ENCODE results near the gene BARHL2.

BARHL2 gene

GRCh38 chr1:90706437-90707362 lies 10.4 kb downstream of the BARHL2 start:
- Mint-ChIP-seq H3K36me3 (peaks cover 2% of the 10 kb centered on the region), H3K4me3 (peak overlapping the region; percentile 52), H3K27ac (no peak overlapping the region), H3K9me3 (peaks cover 13% of the 10 kb centered on the region), H3K27me3 (peaks cover 71% of the 10 kb centered on the region), H3K4me1 (peaks cover 10% of the 10 kb centered on the region)

- Mint-ChIP-seq H3K4me1 (peaks cover 10% of the 10 kb centered on the region), H3K36me3 (peaks cover 2% of the 10 kb centered on the region), H3K27me3 (peaks cover 74% of the 10 kb centered on the region), H3K27ac (no peak overlapping the region), H3K4me3 (no peak overlapping the region), H3K9me3 (peaks cover 13% of the 10 kb centered on the region)
These were observed 11.1 kb downstream of the BARHL2 start for GRCh38 chr1:90705956-90706355.

DNA sequence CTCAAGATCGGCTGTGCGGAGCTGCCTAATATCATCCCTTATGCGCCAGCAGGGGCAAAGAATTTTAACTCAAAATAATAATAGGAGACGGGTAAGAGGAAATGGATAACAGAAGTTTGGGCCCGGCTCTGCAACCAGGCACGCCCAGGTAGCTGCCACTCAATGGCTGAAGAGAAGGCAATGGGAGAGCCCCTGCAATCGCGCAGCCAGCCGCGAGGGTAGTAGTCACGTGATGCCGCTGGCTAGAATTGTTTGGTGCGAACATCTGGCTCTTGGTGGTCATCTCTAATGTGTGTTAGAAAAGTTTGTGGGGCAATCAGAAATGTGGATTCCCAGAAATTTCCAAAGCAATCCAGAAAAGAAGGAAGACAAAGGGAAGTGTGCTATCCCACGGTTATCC lies 12.3 kb downstream of the BARHL2 start:
- H3K27ac Mint-ChIP-seq, result no peak overlapping the region
- peaks cover 2% of the 10 kb centered on the region for H3K36me3 Mint-ChIP-seq
- peaks cover 72% of the 10 kb centered on the region for H3K27me3 Mint-ChIP-seq
- peaks cover 13% of the 10 kb centered on the region for H3K9me3 Mint-ChIP-seq
- H3K4me3 Mint-ChIP-seq, result no peak overlapping the region
- H3K4me1 Mint-ChIP-seq, result peaks cover 10% of the 10 kb centered on the region

DNA sequence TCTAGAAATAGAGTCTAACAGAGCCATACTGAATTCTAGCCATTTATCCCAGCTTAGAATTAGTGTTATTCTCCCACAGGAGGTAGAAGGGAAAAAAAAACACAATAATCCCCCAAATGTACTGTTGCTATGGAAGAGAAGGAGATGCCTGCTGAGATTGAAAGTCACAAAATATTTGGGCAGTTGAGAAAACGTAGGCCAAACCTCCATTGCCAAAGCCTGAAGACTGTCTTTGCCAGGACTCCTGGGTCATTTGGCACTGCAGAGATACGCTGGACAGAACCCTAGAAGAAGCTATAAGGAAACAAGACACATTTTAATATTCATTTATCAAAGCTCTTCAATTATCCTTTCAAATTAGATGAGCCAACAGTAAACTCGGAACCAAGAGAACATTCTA lies 22.3 kb downstream of the BARHL2 start:
- Mint-ChIP-seq H3K36me3 (no peaks in the 10 kb centered on the region), H3K4me1 (no peaks in the 10 kb centered on the region), H3K27ac (no peak overlapping the region), H3K9me3 (no peaks in the 10 kb centered on the region), H3K27me3 (peaks cover 36% of the 10 kb centered on the region), H3K4me3 (no peak overlapping the region)

GRCh38 chr1:90687747-90688146 lies 29.4 kb downstream of the BARHL2 start:
- no peaks in the 10 kb centered on the region for H3K9me3 Mint-ChIP-seq
- no peaks in the 10 kb centered on the region for H3K36me3 Mint-ChIP-seq
- H3K27ac Mint-ChIP-seq, result no peak overlapping the region
- H3K4me1 Mint-ChIP-seq, result no peaks in the 10 kb centered on the region
- peaks cover 29% of the 10 kb centered on the region for H3K27me3 Mint-ChIP-seq
- no peak overlapping the region for H3K4me3 Mint-ChIP-seq

DNA sequence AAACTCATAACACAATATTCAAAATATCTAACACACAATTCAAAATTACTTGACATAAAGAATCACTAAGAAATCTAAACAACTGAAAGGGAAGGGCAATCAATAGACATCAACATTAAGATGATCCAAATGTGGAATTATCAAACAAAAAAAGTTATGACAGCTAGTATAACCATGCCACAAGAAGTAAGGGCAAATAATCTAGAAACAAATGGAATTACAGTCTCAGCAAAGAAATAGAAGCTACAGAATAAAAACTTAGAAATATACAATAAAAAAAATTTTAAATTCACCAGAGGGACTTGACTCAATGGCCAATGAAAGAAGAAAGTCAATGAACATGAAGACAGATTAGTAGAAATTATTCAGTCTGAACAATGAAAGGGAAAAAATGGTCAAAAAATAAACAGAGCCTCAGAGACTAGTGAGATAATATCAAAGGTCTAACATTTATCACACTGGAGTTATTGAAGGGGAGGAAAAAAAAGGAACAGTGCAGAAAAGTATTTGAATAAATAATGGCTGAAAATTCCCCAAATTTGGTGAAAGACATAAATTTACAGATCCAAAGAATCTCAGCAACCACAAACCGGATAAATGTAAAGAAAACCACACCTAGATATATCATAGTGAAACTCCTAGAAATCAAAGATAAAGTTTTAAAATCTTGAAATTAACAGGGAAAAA lies 41.8 kb downstream of the BARHL2 start:
- Mint-ChIP-seq H3K36me3 (peaks cover 2% of the 10 kb centered on the region), H3K9me3 (peaks cover 27% of the 10 kb centered on the region), H3K4me1 (no peaks in the 10 kb centered on the region), H3K4me3 (no peak overlapping the region), H3K27ac (no peak overlapping the region), H3K27me3 (peaks cover 25% of the 10 kb centered on the region)

GRCh38 chr1:90671741-90672140 lies 45.4 kb downstream of the BARHL2 start:
- peaks cover 2% of the 10 kb centered on the region for H3K36me3 Mint-ChIP-seq
- H3K27ac Mint-ChIP-seq, result no peak overlapping the region
- no peak overlapping the region for H3K4me3 Mint-ChIP-seq
- no peaks in the 10 kb centered on the region for H3K4me1 Mint-ChIP-seq
- H3K27me3 Mint-ChIP-seq, result peaks cover 24% of the 10 kb centered on the region
- H3K9me3 Mint-ChIP-seq, result peaks cover 27% of the 10 kb centered on the region

DNA sequence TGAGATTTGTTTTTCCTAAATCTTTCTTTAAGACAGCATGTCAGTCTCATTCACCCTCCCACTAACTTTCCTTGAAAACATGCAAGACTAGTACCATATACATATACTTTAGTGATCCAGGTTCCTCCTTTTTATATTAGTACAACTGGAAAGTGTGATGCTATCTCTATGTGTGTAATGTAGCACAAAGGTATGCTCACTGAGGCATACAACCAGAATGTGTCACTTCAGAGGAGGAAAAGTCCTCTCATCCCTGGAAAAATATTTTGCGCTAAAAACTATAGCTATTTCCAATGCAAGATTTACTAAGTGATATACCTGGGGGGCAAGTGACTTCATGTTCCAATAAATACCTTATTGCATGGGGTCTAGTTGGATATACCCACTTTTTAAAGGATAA lies 45.9 kb downstream of the BARHL2 start:
- Mint-ChIP-seq H3K4me1 (no peaks in the 10 kb centered on the region), H3K4me3 (no peak overlapping the region), H3K36me3 (peaks cover 2% of the 10 kb centered on the region), H3K27ac (no peak overlapping the region), H3K27me3 (peaks cover 21% of the 10 kb centered on the region), H3K9me3 (peaks cover 24% of the 10 kb centered on the region)
